22Rv1 (cell line): Measurements from ENCODE around the gene ZBTB7C.

Experiments used
- CTCF ChIP-seq: fragments of 450-650 bp; IDR thresholded peaks from 2 replicates; pipeline ENCODE4 v1.5.1; 2017; ENCODE audit warnings: mild to moderate bottlenecking
- ZFX ChIP-seq: fragments of 450-650 bp; IDR thresholded peaks from 2 replicates; pipeline ENCODE4 v1.6.1; 2017; ENCODE audit warnings: antibody characterized with exemption, borderline replicate concordance

- no peak for TF ChIP-seq CTCF
- no peak for TF ChIP-seq ZFX
Observed at GRCh38 chr18:48296581-48296980, 112.6 kb downstream of the ZBTB7C start.
